Fibroblast of skin of right biceps (primary cell): ENCODE measurements around the gene KAT2A.

ENCODE experiments used
- DNase-seq: peaks from one replicate; pipeline ENCODE4 v3.0.0-alpha.2; 2013

KAT2A gene

GRCh38 chr17:42090964-42091790 lies 30.0 kb downstream of the KAT2A start:
- no peak for DNase-seq

GRCh38 chr17:42088736-42089135 lies 32.4 kb downstream of the KAT2A start:
- DNase-seq: no peak

DNA sequence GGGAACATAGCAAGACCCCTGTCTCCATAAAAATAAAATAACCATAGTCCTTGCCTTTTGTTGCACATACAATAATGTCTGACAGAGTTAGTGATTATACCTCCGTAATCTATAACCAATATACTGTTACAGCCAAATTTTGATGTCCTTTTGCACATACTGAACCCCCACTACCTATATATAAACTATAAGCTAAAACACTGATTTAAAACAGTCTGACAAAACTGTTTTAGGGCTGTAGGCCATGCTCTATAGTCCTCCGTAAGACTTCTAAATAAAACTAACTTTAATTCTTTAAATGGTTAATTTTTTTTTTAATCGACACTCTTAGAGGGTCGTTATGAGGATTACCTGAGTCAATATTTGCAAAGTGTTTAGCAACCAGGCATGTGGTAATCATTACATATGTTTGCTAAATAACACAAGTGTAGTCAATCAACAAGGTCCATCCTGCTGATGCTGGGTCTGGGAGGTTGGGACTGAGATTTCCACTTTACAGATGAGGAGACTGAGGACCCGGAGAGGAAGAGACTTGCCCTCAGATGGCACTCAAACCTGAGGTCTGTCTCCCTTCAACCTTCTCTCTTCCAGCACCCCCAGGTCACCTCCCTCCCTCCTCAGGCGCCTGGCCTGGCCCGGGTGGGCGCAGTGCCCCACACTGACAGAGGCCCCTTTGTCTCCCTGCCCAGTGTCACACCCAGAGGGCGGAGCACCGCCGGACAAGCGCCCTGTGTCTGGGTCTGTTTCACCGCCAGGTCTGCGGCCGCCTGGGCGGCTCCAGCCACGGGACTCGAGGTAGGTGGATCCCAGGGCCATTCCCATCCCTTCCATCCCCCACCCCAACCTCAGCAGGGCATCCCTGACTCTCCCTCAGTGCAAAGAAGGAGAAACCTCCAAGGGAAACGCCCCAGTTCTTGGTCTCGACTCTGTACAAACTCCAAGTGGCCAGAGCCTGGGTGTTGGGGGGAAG lies 33.1 kb downstream of the KAT2A start:
- no peak for DNase-seq

DNA sequence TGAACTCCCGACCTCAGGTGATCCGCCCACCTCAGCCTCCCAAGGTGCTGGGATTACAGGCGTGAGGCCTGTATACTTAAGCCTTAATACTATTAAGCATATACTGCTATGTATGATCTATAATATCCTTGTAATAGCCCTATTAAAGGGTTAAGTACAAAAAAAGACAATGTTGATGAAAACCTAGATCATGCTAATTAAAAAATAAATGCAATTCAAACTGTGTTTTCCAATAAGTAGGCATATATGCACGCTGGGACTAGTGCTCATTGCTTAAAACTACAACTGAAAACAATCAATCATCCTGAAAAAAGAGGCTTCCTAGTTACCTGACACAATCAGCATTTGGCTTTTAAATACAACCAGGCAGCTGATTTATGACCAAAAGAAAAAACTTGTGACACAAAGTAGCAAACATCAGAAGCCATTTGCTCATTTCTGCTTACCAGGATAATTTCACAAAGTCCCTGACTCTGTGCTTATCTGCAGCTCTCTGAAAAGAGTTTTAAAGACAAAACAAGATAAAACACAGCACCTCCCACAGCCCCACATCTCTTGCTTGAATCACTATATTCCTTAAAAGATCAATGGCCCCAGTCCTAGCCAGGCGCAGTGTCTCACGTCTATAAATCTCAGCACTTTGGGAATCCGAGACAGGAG lies 34.0 kb downstream of the KAT2A start:
- DNase-seq: no peak

- DNase-seq: no peak
Measured at GRCh38 chr17:42081516-42082129, 39.5 kb downstream of the KAT2A start.

- DNase-seq: no peak
Measured at GRCh38 chr17:42079541-42079940, 41.6 kb downstream of the KAT2A start.

GRCh38 chr17:42078396-42079043 lies 42.6 kb downstream of the KAT2A start:
- no peak for DNase-seq

DNA sequence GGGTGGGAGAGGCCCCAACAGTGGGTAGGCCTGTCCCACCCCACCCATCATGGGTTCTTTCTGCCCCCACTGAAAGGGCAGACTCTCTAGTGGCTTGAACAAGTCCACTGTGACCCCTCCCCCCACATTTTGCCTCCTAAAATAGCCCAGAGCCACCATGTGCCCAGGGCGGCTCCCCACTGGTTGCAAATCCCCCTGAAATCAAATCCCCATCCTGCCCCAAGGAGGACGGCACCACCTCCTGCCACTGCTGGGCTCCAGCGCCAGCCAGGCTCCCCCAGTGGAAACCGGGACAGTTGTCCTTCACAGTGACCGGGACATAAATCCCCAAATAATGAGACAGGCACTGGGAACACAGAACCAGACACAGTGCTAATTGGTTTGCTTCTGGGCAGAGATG lies 43.4 kb downstream of the KAT2A start:
- DNase-seq: no peak

DNA sequence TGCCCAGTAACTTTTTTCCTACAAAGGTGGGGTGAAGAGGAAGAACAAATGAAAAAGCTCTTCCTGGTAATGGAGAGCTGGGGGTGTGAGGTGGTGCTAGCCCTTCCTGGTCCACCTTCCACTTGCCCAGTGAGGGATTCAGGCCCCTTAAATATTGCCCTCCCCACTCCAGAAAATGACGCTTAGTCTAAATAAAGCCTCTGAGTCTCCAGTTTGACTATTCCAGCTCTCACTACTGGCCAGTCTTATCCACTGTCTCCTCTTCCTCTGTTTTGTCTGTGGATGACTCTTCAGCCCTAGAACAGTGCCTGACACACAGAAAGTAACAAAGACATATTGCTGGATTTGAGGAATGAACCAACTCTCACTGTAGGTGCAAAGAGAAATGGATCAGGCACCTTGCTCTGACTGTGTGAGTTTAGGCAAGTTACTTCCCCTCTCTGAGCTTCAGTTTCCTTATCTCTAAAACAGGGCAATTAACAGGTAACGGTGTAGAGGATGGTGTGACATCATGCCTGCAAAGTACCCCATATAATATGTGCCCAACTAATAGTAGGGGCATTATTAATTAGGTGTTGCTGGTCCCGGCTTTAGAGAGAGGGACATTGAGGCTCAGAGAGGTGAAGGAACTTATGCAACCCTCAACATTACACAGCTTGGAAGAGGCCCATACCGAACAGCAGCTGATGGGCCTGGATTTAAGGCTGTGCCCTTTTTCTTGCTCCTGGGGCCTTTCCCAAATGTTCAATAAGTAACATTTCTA lies 44.2 kb downstream of the KAT2A start:
- no peak for DNase-seq

DNA sequence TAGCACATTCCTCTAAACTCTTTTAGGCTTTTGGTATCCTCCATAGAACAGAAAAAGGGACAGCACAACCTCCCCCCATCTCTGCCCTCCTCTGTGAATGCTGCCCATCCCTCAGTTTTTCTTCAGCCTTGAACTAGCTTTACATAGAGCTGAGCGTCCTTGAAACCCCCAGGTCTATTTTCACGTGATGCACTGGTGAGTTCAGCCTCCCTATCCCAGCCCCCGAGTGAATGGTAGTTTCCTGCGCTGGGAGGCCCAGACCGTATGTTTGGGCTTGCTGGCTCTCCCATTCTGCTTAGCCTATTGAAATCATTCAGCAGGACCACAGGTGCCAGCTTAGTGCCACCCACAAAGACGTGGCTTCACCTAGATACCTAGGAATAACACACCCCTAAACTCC lies 45.4 kb downstream of the KAT2A start:
- DNase-seq: no peak

DNA sequence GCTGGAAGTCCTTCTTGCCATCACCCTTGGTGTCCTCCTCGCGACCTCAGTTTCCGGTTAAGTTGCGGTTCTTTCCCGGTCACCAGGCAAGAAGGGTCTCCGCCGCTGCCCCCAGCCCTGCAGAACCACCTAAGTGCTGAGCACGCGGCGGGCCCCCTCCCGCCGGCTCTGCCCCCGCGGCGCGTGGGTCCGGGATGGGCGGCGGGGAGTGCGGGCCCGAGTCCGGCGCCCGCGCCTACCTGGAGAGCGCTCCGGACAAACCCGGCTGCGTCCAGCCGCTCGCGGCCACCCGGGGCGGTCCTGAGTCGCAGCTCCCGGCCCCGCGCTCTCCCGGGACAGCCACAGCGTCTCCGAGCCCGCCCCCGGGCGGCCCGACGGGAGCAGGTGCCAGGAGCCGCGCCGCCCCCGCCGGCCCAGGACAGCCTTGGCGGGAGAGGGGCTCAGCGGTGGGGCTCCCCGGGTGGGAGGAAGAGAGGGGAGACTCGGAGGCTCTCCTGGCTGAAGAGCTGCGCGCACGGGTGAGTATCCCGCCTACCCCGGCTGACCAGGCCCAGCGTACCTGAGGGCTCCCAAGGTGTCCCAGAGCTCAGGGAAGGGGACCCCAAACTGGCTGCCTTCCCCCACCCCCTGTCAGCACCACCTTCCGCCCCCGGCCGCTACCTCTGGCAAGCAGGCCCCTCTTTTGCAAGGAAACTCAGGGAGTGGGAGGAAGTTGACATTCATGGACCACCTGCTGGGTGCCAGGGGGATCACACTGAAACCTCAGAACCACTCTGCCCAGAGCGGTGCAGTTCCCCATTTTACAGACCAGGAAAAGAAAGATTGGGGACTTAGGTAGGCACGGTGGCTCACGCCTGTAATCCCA lies 48.6 kb downstream of the KAT2A start:
- no peak for DNase-seq

GRCh38 chr17:42071810-42072209 lies 49.4 kb downstream of the KAT2A start:
- no peak for DNase-seq

- no peak for DNase-seq
Measured at GRCh38 chr17:42068979-42069378, 52.2 kb downstream of the KAT2A start.

DNA sequence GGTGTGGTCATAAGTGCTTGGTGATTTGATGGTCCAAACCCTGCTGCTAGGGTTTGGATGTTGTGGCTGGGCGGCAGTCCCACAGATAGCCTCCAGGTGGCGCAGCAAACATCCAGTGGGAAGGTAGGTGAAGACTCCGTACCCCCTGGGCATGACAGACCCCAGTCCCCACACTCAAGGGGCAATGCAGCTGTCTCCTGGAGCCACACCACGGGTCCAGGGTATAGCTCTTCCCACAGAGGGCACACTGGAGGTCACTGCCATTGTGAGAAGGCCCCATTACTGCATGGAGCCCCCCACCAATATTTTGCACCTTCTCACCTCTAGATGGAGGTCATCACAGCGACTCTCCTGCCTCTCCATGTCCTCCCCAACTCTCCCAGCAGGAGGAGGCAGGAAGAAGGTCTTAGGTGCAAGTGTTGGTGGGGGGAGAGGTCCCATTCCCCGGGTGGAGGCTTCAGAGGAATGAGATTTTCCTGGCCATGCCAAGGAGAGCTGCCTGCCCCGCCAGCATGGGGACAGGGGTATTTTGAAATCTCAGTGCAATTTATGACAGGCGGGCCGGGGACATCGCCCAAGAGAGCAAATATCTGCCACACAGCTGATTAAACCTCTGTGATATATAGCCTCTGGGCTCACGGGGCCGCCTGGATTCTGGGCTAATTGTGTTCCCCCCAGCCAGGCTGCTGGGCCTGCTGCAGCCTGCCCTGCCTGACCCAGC lies 53.6 kb downstream of the KAT2A start:
- DNase-seq: peak; percentile 32

GRCh38 chr17:42065201-42065600 lies 56.0 kb downstream of the KAT2A start:
- DNase-seq: no peak
